Body of pancreas (tissue), 4 donors: ENCODE measurements around the gene MAP2K7.
A peak's percentile ranks its signal among the peaks of the same experiment; 100 is the strongest.

Experiments
- POLR2A ChIP-seq, 3 donors: fragments of 450-650 bp; IDR thresholded peaks; one replicate each; pipeline ENCODE4 v1.6.1; 2016; ENCODE audit warnings: antibody characterized with exemption in 3 of 3, mild to moderate bottlenecking in 2 of 3
- TF ChIP-seq, protein P1 (sequence below), 7 experiments: fragments of 450-650 bp in 4 of 7; fragments of 200-600 bp in 3 of 7; sonication (generic) in 3 of 7; IDR thresholded peaks; one replicate each; pipeline ENCODE4 v1.5.1; 2016 to 2019; ENCODE audit warnings: antibody characterized with exemption in 7 of 7

DNA sequence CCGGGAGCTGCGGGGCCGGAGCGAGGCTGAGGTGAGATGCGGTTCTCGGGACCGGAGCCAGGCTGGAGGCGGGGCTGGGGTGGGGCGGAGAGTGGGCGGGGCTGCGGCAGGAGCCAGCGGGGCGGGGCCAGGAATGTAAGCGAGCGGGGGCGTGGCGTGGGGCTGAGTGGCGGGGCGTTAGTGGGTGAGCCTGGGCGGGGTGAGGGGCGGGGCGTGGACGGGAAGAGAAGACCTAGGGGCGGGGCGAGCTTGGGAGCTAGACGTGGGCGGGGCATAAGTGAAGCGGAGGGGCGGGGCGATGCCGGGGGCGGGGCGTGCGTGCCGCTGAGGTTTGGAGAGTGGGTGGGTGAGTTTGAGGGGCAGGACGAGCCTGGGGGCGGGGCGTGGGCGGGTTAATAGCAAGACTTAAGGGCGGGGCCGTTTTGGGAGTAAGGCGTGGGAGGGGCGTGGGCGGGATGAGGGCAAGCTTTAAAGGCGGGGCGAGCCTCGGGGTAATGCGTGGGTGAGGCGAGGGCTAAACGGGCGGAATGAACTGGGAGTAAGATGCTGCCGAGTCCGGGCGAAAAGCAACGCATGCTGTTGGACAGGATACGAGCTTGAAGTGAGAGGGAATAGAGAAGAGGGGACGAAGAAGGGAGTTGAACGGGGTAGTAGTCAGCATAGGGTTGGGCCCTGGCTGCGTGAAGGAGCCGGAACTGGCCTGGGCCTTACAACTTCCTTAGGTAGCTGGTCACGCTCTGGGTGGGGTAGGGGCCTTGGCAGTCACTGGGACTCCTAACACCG, 17.0 kb downstream of the MAP2K7 start:
- TF ChIP-seq, protein P1, sequence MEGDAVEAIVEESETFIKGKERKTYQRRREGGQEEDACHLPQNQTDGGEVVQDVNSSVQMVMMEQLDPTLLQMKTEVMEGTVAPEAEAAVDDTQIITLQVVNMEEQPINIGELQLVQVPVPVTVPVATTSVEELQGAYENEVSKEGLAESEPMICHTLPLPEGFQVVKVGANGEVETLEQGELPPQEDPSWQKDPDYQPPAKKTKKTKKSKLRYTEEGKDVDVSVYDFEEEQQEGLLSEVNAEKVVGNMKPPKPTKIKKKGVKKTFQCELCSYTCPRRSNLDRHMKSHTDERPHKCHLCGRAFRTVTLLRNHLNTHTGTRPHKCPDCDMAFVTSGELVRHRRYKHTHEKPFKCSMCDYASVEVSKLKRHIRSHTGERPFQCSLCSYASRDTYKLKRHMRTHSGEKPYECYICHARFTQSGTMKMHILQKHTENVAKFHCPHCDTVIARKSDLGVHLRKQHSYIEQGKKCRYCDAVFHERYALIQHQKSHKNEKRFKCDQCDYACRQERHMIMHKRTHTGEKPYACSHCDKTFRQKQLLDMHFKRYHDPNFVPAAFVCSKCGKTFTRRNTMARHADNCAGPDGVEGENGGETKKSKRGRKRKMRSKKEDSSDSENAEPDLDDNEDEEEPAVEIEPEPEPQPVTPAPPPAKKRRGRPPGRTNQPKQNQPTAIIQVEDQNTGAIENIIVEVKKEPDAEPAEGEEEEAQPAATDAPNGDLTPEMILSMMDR (IDR thresholded peaks at IDR 0.05): no peak
- TF ChIP-seq POLR2A (IDR thresholded peaks at IDR 0.05): peak in 2 of 3 donors; percentile 5 to 23
